Prostate gland (tissue), 2 donors: ENCODE results near the gene KRTAP5-3.

ENCODE experiments used
- POLR2A ChIP-seq: fragments of 450-650 bp; IDR thresholded peaks from one replicate; pipeline ENCODE4 v1.6.1; 2016; ENCODE audit warnings: antibody characterized with exemption, mild to moderate bottlenecking
- POLR2AphosphoS5 ChIP-seq: sonication (generic); formaldehyde crosslinking; IDR thresholded peaks from one replicate; pipeline ENCODE4 v1.6.1; 2017; ENCODE audit warnings: antibody characterized with exemption
- TF ChIP-seq, protein P1 (sequence below), 4 experiments: fragments of 200-600 bp in 2 of 4; fragments of 450-650 bp in 2 of 4; sonication (generic) in 2 of 4; IDR thresholded peaks; 1 replicate in 3 of 4; 2 replicates in 1 of 4; pipeline ENCODE4 v1.5.1; 2016 to 2019; ENCODE audit warnings: antibody characterized with exemption in 4 of 4, mild to moderate bottlenecking in 2 of 4, moderate library complexity in 2 of 4

DNA sequence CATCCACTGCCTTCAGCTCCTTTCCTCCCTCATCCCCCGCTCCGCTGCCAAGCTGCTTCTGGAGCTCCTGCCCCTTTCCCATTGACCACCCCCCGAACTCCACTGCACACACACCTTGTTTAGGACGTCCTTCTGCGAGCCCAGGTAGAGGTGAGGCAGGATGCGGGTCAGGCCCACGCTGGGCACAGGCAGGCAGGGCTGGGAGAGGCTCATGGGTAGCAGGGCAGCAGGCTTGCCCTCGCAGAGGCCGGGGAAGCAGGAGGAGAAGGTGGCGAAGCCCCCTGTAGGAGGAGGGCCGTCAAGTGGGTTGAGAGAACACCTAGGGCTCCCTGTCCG is 49.5 kb downstream of the KRTAP5-3 start:
- TF ChIP-seq, protein P1, sequence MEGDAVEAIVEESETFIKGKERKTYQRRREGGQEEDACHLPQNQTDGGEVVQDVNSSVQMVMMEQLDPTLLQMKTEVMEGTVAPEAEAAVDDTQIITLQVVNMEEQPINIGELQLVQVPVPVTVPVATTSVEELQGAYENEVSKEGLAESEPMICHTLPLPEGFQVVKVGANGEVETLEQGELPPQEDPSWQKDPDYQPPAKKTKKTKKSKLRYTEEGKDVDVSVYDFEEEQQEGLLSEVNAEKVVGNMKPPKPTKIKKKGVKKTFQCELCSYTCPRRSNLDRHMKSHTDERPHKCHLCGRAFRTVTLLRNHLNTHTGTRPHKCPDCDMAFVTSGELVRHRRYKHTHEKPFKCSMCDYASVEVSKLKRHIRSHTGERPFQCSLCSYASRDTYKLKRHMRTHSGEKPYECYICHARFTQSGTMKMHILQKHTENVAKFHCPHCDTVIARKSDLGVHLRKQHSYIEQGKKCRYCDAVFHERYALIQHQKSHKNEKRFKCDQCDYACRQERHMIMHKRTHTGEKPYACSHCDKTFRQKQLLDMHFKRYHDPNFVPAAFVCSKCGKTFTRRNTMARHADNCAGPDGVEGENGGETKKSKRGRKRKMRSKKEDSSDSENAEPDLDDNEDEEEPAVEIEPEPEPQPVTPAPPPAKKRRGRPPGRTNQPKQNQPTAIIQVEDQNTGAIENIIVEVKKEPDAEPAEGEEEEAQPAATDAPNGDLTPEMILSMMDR (IDR thresholded peaks at IDR 0.05) = no peak
- TF ChIP-seq POLR2A (no peak), POLR2AphosphoS5 (no peak)
